Measurements from ENCODE around the gene UBE2L5.
"Not testable (repeated sequence)": the region's sequence is repeated elsewhere in the genome, so short reads cannot be mapped to it uniquely, and the experiment has no call there.

Gene UBE2L5

DNA sequence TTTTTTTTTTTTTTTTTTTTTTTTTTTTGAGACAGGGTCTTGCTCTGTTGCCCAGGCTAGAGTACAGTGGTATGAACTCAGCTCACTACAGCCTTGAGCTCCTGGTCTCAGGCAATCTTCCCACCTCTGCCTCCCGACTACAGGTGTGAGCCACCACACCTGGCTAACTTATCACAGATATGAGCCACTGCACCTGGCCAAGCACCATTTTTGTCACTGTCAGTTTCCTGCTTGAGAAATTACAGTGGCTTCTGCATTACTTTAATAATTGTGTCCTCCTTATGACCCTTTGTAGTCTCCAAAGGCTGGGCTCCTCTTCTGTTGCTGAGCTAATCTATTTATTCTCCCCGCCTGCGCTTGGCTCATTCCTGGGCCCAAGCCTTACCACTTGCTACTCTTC, 16.0 kb downstream of the UBE2L5 start:
- DNase-seq (ENCODE audit: low read depth, low spot score) = no peak

DNA sequence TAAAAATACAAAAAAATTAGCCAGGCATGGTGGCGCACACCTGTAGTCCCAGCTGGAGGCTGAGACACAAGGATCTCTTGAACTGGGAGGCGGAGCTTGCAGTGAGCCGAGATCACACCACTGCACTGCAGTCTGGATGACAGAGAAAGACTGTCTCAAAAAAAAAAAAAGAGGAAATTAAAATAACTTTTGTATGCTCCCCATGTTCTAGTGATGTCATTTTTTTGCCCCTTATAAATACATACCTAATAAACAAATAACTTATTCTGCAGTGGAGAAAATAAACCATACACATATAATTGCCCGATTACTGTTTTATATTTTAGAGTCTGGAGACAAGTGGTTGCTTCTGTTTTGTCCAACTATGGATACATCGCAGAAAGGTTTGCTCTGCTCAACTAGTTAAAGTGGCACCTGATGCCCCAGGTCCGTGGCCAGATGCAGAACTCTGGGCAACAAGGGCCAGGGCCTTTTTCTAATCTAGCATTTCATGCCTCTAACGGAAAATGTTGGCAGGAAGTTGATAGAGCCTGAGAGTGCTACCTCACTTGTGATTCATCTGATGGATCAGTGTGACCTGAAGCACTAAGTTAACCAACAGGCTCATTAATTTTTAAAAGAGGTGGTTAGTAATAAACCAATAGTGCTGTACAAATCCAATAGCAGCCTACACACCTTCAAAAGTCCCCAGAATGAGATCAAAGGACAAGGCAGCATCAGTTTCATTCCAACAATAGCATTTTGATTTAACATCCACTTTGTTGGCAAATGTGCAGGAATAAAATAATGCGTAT, 18.8 kb downstream of the UBE2L5 start:
- no peak for DNase-seq (ENCODE audit: low read depth, low spot score)

DNA sequence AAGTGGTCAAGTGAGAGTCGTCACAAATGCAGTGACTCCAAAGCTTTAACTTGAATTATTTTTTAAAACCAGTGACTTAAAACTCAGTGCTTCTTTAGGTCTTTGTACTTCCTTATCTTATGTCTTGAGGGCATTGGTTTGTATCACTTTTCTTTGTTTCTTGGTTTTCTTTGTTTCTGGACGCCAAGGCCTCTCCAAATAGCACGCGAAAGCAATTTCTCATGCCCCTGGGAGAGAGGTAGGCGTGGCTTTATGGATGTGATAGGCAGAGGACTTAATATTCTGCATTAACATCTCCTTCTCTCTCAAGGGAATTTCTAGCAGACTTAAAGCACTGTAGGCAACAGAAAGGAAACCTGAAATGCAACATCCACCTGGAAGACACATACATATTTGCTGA, 20.6 kb downstream of the UBE2L5 start:
- no peak for DNase-seq (ENCODE audit: low read depth, low spot score)

DNA sequence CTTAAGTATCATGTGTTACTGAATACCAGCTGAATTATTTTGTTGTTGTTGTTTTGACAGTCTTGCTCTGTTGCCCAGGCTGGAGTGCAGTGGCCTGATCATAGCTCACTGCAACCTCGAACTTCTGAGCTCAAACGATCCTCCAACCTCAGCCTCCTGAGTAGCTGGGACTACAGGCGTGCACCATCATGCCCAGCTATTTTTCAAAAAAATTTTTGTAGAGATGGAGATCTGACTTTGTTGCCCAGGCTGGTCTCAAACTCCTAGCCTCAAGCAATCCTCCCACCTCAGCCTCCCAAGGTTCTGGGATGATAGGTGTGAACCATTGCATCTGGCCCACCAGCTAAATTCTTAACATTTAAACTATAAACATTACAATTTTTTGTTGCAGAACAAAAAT, 21.2 kb downstream of the UBE2L5 start:
- not testable (repeated sequence) for DNase-seq (ENCODE audit: low read depth, low spot score)

DNA sequence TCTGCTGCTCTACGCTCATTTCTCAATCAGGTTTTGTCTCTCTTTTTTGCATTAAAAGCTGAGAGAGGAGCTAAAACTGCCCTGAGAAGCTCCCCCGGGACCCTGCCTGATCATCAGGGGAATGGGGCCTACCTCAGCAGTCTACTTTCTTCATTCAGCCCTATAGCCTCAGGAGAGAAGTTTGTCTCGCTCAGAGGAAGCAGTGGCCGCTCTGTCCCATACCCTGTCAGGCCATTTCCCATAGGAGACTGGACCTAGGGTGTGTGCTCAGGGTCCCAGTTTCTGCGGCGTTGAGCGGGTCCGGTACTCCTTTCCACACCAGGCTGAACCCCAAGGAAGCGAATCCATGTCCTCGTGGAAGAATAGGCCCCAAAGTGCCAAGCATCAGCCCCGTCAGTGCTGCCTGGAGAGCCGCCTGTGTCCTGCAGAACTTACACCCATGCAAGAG, 21.7 kb downstream of the UBE2L5 start:
- no peak for DNase-seq (ENCODE audit: low read depth, low spot score)

DNA sequence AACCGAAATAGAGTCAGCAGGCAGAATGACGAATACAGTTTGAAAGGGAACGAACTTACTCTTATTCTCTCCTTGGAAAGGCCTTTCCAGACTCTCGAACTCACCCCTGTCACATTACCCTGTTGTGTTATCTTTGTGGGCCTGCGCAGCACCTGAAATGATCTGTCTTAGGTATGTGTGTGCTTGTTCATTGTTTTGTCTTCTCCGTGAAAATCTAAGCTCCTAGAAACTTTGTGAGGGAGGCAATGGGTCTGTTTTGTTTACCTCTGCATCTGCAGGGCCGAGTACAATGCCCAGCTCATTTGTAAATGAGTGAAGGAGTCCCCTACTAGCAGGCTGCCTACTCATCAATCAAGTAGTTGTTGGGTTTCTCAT, 23.8 kb downstream of the UBE2L5 start:
- no peak for DNase-seq (ENCODE audit: low read depth, low spot score)

DNA sequence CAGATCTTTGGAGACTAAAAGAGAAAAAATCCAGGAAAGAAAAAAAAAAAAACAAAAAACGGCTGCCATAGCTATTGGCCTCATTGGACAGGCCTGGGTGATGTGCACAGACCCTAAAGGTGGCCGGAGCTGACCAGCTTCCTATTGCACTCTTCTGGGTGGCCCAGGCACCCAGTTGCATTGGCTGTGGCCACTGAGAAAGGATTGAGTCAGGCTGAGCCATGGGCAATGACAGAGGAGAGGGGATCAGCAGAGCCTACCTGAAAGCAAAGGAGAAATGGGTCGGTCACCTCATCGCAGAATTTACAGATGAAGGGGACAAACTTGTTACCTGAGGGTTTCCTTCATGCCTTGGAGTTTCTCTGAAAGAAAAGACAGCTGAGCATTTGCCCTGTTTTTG, 26.1 kb downstream of the UBE2L5 start:
- no peak for DNase-seq (ENCODE audit: low read depth, low spot score)

DNA sequence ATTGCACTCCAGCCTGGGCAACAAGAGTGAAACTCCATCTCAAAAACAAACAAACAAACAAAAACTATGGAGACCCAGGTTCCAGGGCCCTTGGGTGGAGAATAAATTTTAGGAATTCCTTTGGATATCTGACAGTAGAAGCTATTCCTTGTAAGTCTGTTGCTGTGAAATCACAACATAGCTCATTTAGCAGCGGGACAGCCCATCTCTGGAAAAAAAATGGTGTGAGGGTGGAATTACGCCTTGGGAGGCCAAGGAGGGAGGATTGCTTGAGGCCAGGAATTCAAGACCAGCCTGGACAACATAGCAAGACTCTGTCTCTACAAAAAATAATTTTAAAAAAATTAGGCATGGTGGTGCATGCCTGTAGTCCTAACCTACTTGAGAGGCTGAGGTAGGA, 27.8 kb downstream of the UBE2L5 start:
- DNase-seq (ENCODE audit: low read depth, low spot score) = no peak

DNA sequence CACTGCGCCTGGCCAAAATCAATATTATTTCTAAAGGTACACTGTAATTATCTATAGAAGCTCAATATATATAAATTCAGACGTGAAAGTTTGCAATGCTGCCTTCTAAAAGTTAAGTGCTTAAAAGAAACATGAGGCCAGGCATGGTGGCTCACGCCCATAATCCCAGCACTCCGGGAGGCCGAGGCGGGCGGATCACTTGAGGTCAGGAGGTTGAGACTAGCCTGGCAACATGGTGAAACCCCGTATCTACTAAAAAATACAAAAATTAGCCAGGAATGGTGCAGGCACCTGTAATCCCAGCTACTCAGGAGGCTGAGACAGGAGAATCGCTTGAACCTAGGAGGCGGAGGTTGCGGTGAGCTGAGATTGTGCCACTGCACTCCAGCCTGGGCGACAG, 29.2 kb downstream of the UBE2L5 start:
- DNase-seq (ENCODE audit: low read depth, low spot score) = not testable (repeated sequence)

DNA sequence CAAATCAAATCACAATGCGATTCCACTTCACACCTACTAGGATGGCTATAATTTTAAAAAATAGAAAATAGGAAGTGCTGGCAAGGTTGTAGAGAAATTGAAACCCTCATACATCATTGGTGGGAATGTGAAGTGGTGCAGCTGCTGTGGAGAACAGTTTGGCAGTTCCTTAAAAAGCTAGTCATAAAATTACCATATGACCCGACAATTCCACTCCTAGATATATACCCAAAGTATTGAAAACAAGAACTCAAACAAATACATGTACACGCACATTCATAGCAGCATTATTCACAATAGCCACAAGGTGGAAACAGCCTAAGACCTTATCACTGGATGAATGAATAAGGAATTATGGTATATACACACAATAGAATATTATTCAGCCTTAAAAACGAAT, 31.4 kb downstream of the UBE2L5 start:
- no peak for DNase-seq (ENCODE audit: low read depth, low spot score)

DNA sequence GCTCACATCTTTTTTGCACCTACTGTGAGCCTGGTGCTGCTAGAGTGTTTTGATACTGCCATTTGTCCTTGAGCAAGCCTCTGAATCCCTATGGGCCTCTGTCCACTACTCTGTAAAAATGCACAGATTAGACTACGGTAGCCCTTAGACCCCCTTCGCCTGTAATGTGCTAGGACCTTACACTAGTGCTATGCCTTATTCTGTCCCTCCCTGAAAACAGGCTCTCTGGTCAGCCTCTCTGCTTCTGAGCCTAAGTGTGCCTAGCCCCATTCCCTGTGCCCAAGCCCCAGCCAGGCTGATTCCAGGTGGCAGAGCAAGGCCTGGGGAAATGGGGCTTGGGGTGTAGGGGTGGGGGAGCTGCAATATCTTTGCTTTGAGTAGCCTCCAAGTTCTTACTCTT, 32.7 kb downstream of the UBE2L5 start:
- DNase-seq (ENCODE audit: low read depth, low spot score) = no peak

DNA sequence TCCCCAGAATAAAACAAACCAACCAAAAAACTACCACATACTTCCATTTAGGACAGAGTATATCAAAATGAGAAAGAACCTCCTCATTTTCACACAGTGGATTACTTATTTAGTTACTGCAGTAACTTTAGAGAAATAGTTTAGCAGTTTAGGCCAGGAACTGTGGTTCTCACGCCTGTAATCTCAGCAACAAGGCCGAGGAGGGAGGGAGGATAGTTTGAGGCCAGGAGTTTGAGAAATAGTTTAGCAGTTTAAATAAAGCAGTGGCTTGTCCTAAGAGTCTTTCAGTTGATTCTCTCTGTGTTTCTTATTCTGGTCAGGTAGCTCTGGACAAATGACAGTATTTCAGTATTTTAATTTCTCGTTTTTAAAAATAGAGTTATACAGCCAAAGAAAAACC, 34.0 kb downstream of the UBE2L5 start:
- no peak for DNase-seq (ENCODE audit: low read depth, low spot score)

DNA sequence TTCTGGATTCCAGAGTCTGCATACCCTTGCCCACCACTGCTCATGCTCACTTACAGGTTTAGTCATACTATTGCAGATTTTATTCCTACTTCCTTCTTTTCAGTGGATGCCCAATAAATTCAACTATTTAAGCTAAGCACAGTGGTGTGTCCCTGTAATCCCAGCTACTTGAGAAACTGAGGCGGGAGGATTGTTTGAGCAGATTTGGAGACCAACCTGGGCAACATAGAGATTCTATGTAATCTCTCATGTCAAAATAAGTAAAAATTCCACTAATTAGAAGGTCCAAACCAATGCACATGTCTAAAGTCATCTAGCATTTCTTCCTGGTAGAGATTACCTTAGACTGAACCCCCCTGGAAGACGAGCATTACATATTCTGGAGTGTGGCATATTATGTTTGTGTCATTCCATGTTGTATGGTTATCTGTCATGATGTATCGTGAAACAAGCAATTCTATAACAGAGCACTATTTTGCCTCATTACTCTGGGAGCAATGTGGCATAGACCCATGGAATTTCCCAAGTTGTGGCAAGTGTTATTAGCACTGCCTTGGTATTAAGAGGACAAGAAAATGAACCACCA, 35.1 kb downstream of the UBE2L5 start:
- no peak for DNase-seq (ENCODE audit: low read depth, low spot score)

DNA sequence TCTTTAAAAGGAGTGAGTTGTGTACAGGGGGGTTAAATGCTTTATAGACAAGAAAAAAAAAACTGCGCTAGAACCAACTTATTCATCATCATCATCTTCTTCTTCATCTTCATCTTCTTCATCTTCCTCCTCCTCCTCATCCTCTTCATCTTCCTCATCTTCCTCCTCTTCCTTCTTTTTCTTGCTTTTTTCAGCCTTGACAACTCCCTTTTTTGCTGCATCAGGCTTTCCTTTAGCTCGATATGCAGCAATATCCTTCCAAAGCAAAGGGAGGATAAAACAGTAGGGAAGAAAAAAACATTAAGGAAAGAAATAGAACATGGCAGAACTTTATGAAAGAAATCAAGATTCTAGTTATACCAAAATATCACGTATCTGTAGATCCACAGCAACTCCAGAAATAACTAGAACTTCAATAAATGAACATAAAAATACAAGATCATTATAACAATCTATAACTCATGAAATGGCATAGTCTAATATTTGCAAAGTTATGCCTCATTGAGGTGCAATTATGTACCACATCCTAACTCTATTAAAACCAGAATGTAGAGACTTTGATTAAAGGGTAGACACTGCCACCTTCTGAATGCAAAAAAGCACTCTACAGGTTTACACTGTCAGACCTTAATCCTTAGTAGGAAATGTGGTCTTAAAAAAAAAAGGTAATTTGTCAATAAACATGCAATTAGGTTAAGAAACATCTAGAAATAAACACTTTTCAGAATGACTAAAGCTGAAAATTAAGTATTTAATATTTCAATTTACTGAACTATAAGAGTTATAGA, 39.2 kb downstream of the UBE2L5 start:
- DNase-seq (ENCODE audit: low read depth, low spot score) = not testable (repeated sequence)

DNA sequence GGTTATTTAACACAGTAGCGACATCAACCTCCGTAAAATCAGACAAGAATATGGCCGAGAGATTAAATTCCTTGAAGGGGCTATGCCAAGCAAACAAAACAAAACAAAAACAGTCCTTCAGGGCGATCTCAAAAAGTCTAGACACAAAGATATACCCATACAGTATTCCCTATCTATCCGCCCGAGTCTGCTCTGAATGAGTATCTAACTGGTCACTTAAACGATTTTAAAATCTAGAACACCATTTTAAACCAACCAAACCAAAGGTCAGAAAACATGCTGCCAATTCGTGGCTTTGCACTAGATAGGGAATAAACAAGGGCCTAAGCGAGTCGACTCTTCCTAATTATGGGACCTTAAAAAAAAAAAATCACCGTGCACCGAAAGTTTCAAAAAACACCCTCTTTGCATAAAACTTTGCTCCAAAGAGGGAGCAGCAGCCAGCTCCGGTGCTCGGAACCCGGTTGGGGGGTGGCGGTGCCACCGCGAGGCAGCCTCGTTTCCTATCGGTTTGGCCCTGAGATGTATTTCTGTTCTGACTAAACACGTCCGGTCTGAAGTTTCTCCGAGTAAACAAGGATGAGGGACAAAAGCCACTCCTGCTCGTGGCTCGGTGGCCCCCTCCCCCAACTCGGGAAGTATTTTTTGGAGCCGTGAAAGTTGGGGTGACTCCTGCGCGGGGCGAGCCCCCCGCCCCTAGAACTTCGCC, 41.6 kb downstream of the UBE2L5 start:
- no peak for DNase-seq (ENCODE audit: low read depth, low spot score)

DNA sequence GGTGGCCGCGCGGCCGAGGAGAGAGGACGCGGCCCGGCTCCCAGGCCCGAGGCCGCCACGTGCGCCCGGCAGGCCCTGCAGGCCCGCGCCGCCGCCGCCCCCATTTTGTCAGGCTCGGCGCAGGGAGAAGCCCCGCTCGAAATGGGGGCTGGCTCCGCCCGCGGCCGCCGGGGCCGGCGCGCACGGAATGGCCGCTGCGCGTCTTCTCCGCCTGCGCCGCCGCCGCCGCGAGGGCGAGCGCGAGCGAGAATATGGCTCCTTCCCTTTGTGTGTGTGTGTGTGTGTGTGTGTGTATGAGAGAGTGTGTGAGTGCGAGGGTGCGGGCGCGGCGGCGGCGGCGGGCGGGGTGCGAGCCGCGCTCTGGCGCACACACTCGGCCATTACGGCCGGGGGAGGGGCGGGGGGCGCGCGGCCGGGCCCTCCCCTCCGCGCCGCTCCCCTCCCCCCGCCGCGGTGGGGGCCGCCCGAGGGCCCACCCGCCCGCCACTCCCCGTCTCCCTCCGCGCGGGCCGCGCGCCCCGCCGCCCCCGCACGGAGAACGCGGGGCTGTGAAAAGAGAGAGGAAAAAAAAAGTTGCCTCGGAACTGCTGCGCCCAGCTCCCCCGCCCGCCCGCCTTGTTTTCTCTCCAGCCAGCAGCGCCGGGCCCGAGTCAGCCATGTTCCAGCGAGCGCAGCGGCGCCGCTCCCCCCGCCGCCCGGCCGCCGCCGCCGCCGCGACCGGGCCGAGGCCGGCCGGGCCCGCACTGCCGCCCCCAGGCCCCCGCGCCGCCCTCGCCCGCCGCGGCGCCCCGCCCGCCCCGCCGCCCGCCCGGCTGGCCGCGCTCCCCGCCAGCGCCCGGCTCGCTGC, 42.4 kb downstream of the UBE2L5 start:
- DNase-seq (ENCODE audit: low read depth, low spot score) = no peak

DNA sequence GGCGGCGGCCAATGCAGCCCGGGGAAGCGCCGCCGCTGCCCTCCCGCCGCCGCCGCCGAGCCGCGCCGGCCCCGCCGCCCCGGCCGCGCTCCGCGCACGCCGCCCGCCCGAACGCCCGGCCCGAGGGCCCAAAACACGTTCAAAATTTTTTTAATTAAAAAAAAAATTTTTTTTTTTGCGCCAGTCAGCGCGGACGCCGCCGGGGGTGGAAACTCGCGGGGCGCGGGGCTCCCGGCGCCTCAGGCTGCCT, 43.0 kb downstream of the UBE2L5 start:
- DNase-seq (ENCODE audit: low read depth, low spot score) = no peak

DNA sequence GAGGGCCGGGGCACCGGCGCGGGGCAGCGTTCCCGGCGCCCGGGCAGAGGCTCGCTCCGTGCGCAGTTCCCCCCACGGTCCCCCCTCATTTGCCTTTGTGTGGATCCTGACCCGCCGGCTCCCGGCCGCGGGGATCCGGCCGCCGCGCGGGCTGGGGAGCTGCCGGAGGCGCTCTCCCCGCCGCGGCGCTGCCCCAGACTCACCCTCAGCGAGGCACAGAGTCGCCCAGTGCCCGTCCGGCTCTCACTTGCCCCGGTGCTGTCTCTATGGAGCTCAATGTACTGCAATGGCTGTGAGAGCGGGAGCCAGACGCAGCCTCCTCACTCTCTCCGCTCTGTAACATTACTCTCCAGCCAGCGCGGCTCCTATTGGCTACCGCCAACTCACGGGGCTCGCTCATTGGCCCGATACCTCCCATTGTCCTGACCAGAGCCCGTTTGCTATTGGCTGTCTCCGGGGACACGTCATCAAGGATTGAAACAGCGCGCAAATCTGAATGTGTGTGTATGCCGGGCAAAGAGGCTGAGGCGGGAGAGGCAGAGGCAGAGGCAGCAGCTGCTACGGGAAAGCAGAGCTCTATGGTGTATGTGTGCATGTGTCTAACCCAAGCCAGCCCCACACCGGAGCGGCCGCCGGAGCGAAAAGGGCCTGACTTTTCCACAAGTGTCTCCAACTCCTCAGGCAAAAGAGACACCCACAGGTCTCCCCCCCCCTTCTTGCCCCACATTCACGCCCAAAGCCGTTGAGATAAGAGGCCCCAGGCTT, 43.5 kb downstream of the UBE2L5 start, which contains the start of gene HMGB1:
Gene HMGB1 (minus strand): TSS at position 344 of the 765 bp plus-strand sequence. CDS start 2,256 bp downstream, outside the sequence.
- DNase-seq (ENCODE audit: low read depth, low spot score) = peak; percentile 96

DNA sequence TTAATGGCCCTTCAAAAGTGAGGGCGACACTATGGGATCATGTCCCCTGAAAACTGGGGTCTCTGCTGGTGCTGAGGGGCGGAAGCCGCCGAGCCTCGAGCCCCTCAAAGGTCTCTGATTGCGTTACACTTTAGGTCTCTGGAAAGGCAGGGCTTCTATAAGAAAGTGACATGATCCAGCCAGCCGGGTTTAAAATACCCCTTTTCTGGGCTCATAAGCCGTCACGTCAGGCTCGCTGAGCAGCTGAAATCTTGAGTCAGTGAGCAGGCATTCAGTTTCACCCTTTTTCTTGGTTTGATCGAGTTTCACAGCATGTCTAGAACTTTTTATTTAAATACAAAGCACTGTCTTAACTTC, 44.0 kb downstream of the UBE2L5 start:
- DNase-seq (ENCODE audit: low read depth, low spot score) = no peak

DNA sequence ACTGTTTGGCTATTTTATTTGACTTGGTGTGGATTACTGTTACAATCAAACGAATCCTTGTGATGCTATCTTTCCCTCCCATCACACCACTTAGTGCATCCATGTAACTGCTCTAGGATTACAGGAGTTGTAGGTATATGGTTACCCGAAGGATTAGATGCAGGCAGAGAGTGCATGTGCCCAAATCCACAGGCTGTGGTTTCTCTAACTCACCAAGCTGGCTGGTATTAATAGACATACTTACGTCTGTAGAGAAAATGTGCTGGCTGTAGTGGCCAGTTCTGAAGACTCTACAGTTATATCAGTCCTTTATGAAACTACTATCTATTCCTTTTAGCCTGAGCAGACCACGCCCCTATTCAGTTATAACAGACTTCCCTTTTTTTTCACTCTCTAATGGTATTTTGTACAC, 44.6 kb downstream of the UBE2L5 start:
- no peak for DNase-seq (ENCODE audit: low read depth, low spot score)

DNA sequence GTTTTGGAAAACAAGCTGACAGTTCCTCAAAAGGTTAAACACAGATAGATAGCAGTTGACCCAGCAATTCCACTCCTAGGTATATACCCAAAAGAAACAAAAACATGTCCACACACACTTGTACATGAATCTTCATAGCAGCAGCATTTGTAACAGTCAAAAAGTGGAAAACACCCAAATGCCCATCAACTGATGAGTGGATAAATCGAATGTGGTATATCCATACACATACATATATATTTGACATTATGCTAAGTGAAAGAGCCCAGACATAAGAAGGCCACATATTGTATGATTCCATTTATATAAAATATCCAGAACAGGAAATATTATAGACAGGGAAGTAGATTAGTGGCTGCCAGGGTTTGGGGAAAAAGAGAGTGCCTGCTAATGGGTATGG, 51.4 kb downstream of the UBE2L5 start:
- no peak for DNase-seq (ENCODE audit: low read depth, low spot score)
